Measurements from ENCODE around the gene INF2. TPM values are rescaled to one million over a fixed set of nuclear protein-coding genes. Genes with fewer than 3 reads are reported as not detected.

Gene INF2
- polyA plus RNA-seq, 3 donors: 20.3 to 105 (median 101) TPM

DNA sequence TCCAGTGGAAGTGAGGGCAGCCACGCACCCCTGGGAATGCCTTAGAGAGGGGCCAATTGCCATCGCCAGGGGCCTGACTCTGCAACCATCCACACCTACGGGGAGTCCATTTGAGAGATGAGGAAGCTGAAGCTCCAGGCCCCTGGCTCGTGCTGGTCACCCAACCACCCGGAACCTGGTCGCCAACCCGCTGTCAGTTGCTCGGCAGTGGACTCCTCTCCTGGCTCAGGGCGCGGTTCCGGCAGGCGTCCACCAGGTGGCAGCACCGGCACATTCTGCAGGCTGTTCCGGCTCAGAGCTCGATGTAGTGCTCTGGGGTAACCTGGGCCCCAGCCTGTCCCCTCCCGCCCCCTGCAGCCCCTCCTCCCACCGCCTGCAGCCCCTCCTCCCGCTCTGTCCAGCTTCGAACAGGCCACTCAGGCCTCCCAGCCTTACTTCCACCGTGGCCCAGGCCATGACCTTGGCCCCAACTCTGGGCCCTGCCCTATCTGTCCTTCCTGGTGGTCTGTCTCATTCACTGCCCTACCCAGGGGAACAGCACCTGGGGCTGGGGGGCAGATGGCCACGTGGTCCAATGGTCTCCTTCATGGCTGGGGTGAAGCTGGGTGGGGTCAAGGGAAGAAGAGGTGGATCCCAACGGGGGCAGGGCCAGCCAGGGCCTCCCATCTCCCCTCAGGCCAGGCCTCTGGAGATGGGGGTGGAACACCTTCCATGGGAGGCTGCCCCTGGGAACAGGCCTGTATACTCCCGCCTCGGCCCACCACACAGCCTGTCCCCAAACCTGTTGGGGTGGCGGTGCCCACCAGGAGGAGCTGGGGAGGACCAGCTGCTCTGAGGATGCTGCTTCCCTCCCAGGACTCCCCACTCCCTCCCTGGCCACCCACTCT is 79.3 kb downstream of the INF2 start:
- H3K27ac ChIP-seq (ENCODE audit: low read depth, low read length): no peak overlapping the region
- WGBS, 3 donors: 12 to 15% (median 14%) methylated on average over 25 of the region's 25 CpGs

DNA sequence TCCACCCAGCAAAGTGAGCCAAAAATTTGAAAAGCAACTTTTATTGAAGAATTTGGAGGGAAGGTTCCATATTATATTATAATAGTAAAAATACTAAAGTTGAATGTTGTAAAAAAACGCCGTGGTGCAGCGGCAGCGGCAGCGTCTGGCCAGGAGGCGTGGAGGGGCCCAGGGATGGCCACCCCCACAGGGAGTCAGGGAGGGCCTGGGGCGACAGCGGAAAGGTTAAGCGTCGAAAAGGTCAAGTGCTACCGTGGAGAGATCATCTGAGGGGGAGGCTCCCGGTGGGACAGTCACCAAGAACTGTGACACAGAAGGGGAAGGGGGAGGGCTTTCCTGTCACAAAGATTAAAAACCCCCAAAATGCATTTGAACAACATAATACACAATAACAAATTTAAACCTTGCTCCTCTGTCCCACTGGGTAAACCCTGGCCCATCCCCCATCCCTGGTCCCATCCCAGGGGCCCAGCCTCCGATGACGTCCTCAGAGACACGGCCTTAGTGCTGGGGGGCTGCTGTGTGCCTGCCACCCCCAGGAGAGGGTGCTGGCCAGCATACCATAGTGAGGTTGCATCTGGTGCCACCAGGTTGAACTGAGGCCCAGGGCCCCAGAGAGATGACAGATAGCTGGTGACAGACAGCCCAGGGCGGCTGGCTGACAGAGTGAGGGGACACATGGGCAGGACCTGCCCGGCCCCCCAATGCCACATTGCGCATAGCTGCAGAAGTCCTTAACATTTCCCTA is 80.1 kb downstream of the INF2 start:
- WGBS, 3 donors: 80 to 85% (median 81%) methylated on average over 18 of the region's 18 CpGs
- H3K27ac ChIP-seq (ENCODE audit: low read depth, low read length): no peak overlapping the region

DNA sequence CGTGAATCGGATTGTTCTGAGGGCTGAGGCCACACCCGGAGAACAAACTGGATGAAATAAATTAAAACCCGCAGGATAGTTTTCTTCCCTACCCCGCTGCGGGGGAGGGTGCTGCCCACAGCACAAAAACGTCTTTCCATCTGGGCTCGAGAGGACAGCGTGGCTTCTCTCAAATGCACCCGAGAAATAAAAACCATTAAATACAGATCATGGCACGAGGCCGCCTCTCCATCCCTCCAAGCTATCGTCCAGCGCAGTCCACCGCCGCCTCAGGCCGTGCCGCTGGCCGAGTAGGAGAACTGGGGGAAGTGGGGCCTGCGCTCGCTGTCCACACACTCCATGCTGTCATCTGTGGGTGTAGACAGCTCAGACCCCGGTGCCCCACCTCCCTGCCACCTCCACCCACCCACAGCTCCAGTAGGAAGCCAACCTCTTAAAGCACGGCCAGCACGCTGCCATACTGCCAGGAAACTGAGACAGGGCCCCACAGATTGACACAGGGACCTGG is 80.7 kb downstream of the INF2 start:
- WGBS, 3 donors: 84 to 86% (median 86%) methylated on average over 24 of the region's 24 CpGs
- H3K27ac ChIP-seq (ENCODE audit: low read depth, low read length): no peak overlapping the region

DNA sequence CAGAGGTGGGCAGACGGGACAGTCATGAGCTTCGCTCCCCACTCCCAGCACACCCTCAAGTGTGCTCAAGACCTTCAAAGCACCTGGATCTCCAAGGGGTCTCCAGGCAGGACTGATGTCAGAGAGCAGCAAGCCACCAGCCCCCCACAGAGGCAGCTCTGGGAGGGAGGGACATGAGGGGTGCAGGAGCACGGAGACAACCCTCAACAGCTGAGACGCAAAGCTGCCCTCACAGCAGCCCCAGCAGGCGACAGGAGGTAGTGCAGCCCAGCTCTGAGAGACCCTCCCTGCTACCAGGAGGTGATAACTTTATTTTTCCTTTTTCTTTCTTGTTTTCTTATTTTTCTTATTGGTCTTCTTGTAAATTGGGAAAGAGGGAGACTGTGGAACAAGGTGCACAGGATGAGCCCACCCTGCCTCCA is 81.4 kb downstream of the INF2 start:
- 80 to 99% (median 97%) methylated on average over 5 of the region's 5 CpGs for WGBS, 3 donors
- no peak overlapping the region for H3K27ac ChIP-seq (ENCODE audit: low read depth, low read length)

DNA sequence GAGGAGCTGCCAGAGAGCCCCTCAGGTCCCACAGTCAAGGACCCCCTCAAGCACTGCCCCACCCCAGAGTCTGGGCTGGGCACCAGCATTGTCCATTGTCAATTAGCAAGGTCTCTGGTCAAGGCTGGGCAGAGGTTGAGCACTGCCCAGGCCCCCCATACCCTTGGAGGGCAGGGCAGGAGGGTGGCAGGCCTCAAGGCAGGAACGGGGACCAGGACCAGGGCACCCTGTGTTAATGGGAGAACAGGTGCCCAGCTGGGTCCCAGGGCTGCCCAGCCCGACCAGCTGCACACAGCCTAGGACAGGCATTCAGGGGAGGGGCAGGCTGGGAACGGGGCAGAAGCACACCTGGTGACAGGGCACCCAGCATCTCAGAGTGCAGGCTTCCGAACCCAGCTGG is 82.0 kb downstream of the INF2 start:
- WGBS, 3 donors: 96 to 98% (median 98%) methylated on average over 4 of the region's 4 CpGs
- no peak overlapping the region for H3K27ac ChIP-seq (ENCODE audit: low read depth, low read length)

Other genes with a start within 250 kb of the INF2 start
- gene C14orf180, start 109.9 kb upstream of the INF2 start, polyA plus RNA-seq: 100 to 1,000 TPM in 1 of 3 donors, 10 to 100 TPM in 1, 1 to 10 TPM in 1; 9.5 to 105 (median 28.3) TPM
- gene TMEM179, start 84.8 kb upstream of the INF2 start, polyA plus RNA-seq: 1 to 10 TPM in 1 of 3 donors, under 1 TPM in 1, not detected in 1; 0.10 to 4.2 TPM
- 10 to 100 TPM in 2 of 3 donors, 1 to 10 TPM in 1; 4.3 to 13.6 (median 12.6) TPM for gene ADSS1, start 34.6 kb downstream of the INF2 start, polyA plus RNA-seq
- gene SIVA1, start 63.5 kb downstream of the INF2 start, polyA plus RNA-seq: 100 to 1,000 TPM; 148 to 213 (median 182) TPM
- 100 to 1,000 TPM in 2 of 3 donors, 10 to 100 TPM in 1; 70.4 to 158 (median 126) TPM for gene AKT1, start 106.1 kb downstream of the INF2 start, polyA plus RNA-seq
- 1 to 10 TPM; 2.8 to 8.4 (median 5.2) TPM for gene ZBTB42, start 111.5 kb downstream of the INF2 start, polyA plus RNA-seq
- gene CEP170B, start 175.7 kb downstream of the INF2 start, polyA plus RNA-seq: 10 to 100 TPM; 10.2 to 17.1 (median 11.8) TPM
- gene PLD4, start 235.3 kb downstream of the INF2 start, polyA plus RNA-seq: under 1 TPM in 2 of 3 donors, not detected in 1; 0.07 to 0.15 TPM

Measured in adipose tissue (tissue), 3 donors.